Mesothelial cell of epicardium (in vitro differentiated cells): ENCODE measurements around the gene S100A3. TPM values are rescaled to one million over a fixed set of nuclear protein-coding genes. Genes with fewer than 3 reads are reported as not detected.

Source experiments
- DNase-seq, 2 experiments: peaks; one replicate each; pipeline ENCODE4 v3.0.0; 2021; ENCODE audit warnings: low spot score in 2 of 2; ENCODE audit not compliant: unreplicated experiment in 2 of 2
- H3K27ac Mint-ChIP-seq: 2 replicates; pipeline ENCODE4 v1.8.0; 2021; ENCODE audit warnings: mixed read lengths
- H3K27me3 Mint-ChIP-seq: 2 replicates; pipeline ENCODE4 v1.8.0; 2021; ENCODE audit warnings: low read depth, mixed read lengths
- H3K36me3 Mint-ChIP-seq: 2 replicates; pipeline ENCODE4 v1.8.0; 2021; ENCODE audit warnings: mixed read lengths
- H3K4me1 Mint-ChIP-seq: 2 replicates; pipeline ENCODE4 v1.8.0; 2021; ENCODE audit warnings: mixed read lengths
- H3K4me3 Mint-ChIP-seq: 2 replicates; pipeline ENCODE4 v1.8.0; 2021; ENCODE audit warnings: mild to moderate bottlenecking, moderate library complexity, mixed read lengths
- H3K9me3 Mint-ChIP-seq: 2 replicates; pipeline ENCODE4 v1.8.0; 2021; ENCODE audit warnings: mixed read lengths
- total RNA-seq: library from RNA; stranded (reverse); gene quantifications from 3 replicates; pipeline ENCODE4 v1.2.1, GENCODE V29; 2021
- TF ChIP-seq, protein P1 (sequence below): fragments of 200-600 bp; sonication (generic); IDR thresholded peaks from one replicate; pipeline ENCODE4 v1.5.0; 2021; ENCODE audit warnings: antibody characterized with exemption; ENCODE audit not compliant: unreplicated experiment

S100A3 gene
- total RNA-seq, 1 donor from 2014 or later: not detected

DNA sequence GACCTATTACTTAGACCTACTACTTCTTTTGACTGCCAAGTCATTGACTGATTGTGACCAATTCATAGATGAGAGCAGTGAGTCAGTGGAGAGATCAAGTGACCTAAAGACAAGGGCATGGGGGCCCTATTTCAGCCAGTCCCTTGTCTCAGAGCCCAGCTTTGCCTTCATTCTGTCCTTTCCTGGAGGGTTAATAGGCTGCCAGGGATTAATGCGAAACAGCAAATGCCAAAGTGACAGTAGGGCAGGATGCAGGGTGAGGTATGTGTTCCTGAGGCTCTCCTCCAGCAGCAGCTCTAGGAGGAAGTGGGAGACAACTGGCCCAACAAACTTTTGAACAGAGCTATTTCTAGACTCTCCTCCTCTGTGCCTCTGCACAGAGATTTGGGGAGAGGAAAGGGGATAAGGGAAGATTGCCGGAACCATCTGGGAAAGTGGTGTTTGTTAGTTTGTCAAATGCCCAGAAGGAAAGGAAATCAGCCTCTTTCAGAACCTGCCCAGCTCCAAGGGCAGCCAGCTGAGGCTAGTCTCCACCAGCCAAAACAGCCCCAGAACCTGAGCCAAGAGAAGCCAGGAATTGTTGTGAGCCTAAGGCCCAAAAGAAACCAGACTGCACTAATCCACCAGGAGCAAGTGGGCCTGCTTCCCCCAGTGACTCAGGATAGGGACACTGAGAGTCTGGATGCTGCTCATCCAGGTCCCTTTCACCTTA, 4.9 kb upstream of the S100A3 start:
- no peaks in the 10 kb centered on the region for H3K9me3 Mint-ChIP-seq
- DNase-seq: no peak
- no peaks in the 10 kb centered on the region for H3K27me3 Mint-ChIP-seq
- no peak overlapping the region for H3K4me3 Mint-ChIP-seq
- no peaks in the 10 kb centered on the region for H3K36me3 Mint-ChIP-seq
- peaks cover 35% of the 10 kb centered on the region for H3K4me1 Mint-ChIP-seq
- TF ChIP-seq, protein P1, sequence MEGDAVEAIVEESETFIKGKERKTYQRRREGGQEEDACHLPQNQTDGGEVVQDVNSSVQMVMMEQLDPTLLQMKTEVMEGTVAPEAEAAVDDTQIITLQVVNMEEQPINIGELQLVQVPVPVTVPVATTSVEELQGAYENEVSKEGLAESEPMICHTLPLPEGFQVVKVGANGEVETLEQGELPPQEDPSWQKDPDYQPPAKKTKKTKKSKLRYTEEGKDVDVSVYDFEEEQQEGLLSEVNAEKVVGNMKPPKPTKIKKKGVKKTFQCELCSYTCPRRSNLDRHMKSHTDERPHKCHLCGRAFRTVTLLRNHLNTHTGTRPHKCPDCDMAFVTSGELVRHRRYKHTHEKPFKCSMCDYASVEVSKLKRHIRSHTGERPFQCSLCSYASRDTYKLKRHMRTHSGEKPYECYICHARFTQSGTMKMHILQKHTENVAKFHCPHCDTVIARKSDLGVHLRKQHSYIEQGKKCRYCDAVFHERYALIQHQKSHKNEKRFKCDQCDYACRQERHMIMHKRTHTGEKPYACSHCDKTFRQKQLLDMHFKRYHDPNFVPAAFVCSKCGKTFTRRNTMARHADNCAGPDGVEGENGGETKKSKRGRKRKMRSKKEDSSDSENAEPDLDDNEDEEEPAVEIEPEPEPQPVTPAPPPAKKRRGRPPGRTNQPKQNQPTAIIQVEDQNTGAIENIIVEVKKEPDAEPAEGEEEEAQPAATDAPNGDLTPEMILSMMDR: no peak
- peak overlapping the region; percentile 65 for H3K27ac Mint-ChIP-seq

DNA sequence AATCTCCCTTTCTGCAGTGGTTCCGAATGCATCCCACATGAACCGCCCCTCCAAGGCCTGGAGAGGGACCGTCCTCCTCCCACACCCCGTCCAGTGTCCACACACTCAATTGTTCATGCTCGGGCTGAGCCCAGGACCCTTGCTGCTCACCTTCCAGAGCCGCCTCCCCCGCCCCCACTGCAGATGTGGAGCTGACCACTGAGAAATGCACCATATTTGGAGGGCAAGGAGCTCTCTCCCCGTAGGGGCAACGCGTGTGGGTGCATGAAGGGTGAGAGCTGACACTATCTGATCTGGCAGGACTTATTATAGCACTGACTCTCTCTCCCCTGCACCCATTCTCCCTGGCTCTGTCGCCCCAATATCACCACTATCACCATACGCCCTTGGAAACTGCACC, 4.0 kb upstream of the S100A3 start:
- TF ChIP-seq, protein P1: no peak
- no peak overlapping the region for H3K27ac Mint-ChIP-seq

GRCh38 chr1:153552335-153552734, 3.3 kb upstream of the S100A3 start:
- no peak for DNase-seq
- Mint-ChIP-seq H3K27ac (no peak overlapping the region), H3K36me3 (no peaks in the 10 kb centered on the region), H3K9me3 (no peaks in the 10 kb centered on the region), H3K4me3 (no peak overlapping the region), H3K27me3 (no peaks in the 10 kb centered on the region), H3K4me1 (peaks cover 48% of the 10 kb centered on the region)
- TF ChIP-seq, protein P1: no peak

More for the DNA sequence above, 4.0 kb upstream of the S100A3 start:
- no peak for DNase-seq
- H3K36me3 Mint-ChIP-seq: no peaks in the 10 kb centered on the region
- H3K27me3 Mint-ChIP-seq: no peaks in the 10 kb centered on the region
- peaks cover 44% of the 10 kb centered on the region for H3K4me1 Mint-ChIP-seq
- H3K9me3 Mint-ChIP-seq: no peaks in the 10 kb centered on the region
- H3K4me3 Mint-ChIP-seq: no peak overlapping the region

GRCh38 chr1:153550827-153551500, 1.9 kb upstream of the S100A3 start:
- DNase-seq: no peak
- H3K4me3 Mint-ChIP-seq: no peak overlapping the region
- H3K27ac Mint-ChIP-seq: peak overlapping the region; percentile 58
- TF ChIP-seq, protein P1: no peak
- peaks cover 59% of the 10 kb centered on the region for H3K4me1 Mint-ChIP-seq
- no peaks in the 10 kb centered on the region for H3K9me3 Mint-ChIP-seq
- no peaks in the 10 kb centered on the region for H3K27me3 Mint-ChIP-seq
- no peaks in the 10 kb centered on the region for H3K36me3 Mint-ChIP-seq

DNA sequence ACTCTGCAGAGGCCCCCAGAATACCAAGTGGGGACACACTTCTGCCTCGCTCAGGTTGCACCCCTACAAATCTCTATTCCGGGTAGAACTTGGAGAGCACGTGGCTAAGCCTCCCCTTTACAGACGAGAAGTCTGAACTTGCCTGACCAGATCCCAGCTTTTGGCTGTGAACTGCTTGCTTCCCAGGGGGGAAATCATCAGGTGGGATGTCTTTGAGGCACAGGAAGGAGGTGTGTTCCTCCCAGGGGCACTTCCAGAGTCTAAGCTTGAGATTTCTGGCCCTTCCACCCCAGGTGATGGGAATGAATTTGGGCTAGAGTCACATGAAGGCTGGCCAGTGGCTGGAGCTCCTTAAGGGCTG, 1.3 kb upstream of the S100A3 start:
- H3K9me3 Mint-ChIP-seq: no peaks in the 10 kb centered on the region
- H3K36me3 Mint-ChIP-seq: no peaks in the 10 kb centered on the region
- H3K27me3 Mint-ChIP-seq: no peaks in the 10 kb centered on the region
- TF ChIP-seq, protein P1: no peak
- no peak for DNase-seq
- H3K27ac Mint-ChIP-seq: peak overlapping the region; percentile 37
- no peak overlapping the region for H3K4me3 Mint-ChIP-seq
- peaks cover 65% of the 10 kb centered on the region for H3K4me1 Mint-ChIP-seq
